ENCODE data around the gene GALNS.
A peak's percentile ranks its signal among the peaks of the same experiment; 100 is the strongest.

GALNS gene

DNA sequence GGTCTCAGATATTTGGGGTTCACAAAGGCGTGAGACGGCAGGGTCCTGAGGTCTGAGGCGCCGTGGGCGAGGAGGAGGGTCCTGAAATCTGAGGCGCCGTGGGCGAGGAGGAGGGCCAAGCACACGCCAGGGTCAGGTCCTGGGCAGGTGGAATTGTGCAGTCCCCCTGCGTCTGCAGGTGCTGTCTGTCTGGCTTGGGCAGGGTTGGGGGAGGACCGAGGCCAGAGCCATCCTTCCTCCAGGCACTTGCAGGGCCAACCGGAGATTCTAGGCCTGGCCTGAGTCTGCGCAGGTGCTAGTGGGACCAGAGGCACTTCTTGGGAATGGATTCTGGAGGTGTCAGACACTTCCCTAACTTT, 42.6 kb downstream of the GALNS start:
- no peak for DNase-seq

- DNase-seq, result no peak
These were observed 43.2 kb downstream of the GALNS start for GRCh38 chr16:88813269-88814143.

GRCh38 chr16:88812513-88813268, 44.1 kb downstream of the GALNS start:
- DNase-seq, result no peak

- peak; percentile 7 for DNase-seq
These were observed 44.8 kb downstream of the GALNS start, which contains the start of gene APRT for GRCh38 chr16:88811769-88812512. Gene APRT (minus strand): TSS chr16:88811928. CDS start chr16:88811899, 29 bp downstream.

- no peak for DNase-seq
These were observed 45.6 kb downstream of the GALNS start for GRCh38 chr16:88810912-88811768.

DNA sequence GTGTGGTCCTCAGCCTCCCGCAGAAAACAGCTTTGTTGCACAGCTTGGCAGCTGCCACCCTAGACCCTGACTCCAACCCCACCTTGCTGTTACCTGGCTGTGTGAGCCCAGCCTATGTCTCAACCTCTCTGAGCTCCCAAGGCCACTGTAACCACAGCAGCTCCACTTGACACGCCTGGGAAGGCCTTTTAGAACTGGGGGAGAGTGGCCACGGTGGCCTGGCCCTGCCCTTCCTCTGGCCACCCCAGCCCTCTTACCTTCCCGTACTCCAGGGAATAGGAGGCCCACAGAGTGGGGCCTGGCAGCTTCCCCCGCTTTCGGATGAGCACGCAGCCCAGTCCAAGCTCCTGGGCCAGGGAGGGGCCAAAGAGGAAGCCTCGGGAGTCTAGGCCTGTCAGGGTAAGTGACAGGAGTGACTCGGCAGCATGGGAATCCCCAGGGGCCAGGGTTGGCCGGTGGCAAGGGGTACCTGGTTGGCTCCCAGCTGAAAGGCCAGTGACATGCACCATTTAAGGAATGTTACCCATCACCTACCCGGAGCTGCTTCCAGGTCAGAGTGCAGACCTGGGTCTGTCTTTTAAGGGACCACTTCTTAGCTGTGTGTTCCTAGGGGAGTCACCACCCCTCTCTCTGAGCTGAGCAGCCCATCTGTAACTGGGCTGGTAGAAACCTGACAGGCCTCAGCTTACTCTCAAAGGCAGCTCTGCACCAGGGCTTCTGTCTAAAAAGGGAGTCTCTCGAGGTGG, 46.4 kb downstream of the GALNS start:
- DNase-seq, result no peak

GRCh38 chr16:88809676-88810165, 47.0 kb downstream of the GALNS start:
- no peak for DNase-seq

GRCh38 chr16:88809068-88809675, 47.6 kb downstream of the GALNS start:
- no peak for DNase-seq

GRCh38 chr16:88807626-88808453, 48.9 kb downstream of the GALNS start:
- no peak for DNase-seq

DNA sequence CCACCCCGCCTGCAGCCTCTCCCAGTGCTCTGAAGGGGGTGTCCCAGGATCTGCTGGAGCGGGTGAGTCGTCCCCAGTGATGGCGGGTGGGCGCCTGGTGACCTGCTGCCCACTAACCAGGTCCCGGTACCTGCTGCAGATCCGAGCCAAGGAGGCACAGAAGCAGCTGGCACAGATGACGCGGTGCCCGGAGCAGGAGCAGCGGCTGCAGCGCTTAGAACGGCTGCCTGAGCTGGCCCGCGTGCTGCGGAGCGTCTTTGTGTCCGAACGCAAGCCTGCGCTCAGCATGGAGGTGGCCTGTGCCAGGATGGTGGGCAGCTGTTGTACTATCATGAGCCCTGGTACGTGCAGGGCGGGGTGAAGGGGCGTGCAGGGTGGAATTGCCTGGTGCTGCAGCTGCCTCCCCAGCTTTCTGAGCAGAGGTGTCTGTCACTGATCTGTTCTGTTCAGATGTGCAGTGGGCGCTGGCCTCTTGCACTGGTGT, 49.6 kb downstream of the GALNS start:
- no peak for DNase-seq

GRCh38 chr16:88806491-88807111, 50.1 kb downstream of the GALNS start:
- no peak for DNase-seq

- DNase-seq, result no peak
These were observed 50.8 kb downstream of the GALNS start for GRCh38 chr16:88805887-88806393.

DNA sequence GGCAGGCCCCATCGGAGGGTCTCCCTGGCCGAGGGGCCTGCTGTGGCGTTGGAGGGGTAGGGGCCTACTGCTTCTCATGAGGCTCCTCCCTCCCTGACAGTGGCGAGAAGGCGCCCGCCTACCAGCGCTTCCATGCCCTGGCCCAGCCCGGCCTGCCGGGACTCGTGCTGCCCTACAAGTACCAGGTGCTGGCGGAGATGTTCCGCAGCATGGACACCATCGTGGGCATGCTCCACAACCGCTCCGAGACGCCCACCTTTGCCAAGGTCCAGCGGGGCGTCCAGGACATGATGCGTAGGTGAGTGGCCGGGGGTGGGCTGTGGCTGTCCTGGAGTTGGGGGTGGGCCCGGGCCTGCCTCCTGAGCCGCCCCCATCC, 51.4 kb downstream of the GALNS start:
- no peak for DNase-seq

GRCh38 chr16:88804552-88805339, 52.0 kb downstream of the GALNS start:
- DNase-seq, result no peak

DNA sequence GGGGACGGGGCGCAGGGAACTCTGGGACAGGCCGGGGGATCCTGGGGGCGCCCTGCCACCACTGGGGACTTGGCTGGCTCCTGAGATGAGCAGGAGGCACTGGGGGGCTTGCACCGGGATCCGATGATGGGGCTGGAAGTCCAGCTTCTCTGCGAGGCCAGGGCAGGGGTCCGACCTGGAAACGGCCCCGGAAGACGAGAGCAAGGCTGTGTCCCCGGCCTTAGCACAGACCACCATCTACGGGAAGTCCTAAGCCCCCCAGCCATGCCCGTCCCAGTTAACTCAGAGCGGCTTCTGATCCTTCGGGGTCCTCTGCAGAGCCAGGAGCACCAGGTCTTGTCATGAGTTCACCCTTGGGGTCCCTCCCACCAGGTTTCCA, 52.6 kb downstream of the GALNS start:
- no peak for DNase-seq

DNA sequence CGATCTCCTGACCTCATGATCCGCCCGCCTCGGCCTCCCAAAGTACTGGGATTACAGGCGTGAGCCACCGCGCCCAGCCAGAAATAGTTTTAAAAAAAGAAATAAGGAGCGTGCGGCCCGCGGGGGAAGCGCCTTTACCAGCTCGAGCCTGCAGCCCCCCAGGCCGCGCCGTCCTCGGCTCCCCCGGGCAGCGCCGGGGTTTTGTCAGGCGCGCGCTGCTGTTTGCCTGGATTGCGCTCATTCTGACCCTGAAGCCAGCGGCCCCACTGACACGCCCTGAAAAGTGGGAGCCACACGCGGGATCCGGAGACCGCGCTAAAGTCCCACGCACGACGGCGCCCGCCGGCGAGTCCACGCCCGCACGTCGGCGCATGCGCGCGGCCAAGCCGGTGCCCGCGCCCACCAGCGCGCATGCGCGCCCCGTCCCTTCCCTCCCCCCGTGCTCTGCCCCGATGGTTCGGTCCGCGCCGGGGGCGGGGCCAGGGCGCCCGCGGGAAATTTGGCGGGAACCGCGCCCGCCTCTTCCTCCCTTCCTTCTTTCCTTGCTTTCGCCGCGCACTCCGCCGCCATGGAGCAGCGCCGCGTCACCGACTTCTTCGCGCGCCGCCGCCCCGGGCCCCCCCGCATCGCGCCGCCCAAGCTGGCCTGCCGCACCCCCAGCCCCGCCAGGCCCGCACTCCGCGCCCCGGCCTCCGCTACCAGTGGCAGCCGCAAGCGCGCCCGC, 53.3 kb downstream of the GALNS start, which contains the start of gene CDT1:
CDT1 (plus strand) TSS at position 526 of the 724 bp plus-strand sequence; CDS start at position 569, 43 bp downstream.
- no peak for DNase-seq

DNA sequence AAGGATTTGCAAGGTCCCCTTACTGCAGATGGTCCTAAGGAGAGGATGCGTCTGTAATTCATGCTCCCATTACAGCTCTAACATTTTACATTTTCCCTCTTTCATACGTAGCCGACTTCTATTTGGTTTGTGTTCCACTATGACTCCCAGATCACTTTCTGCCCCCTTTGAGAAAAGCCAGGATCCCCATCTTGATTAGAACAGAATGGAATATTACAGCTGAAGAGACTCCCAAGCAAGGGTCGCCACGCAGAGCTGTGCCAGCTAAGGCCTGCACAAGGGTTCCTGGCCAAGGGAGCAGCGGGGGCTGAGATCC, 56.5 kb downstream of the GALNS start:
- no peak for DNase-seq
